ENCODE results near the gene F8. TPM values are rescaled to one million over a fixed set of nuclear protein-coding genes. Genes with fewer than 3 reads are reported as not detected.

Gene F8
- total RNA-seq, 2 donors from 2014 or later = 5.5 to 6.0 TPM

DNA sequence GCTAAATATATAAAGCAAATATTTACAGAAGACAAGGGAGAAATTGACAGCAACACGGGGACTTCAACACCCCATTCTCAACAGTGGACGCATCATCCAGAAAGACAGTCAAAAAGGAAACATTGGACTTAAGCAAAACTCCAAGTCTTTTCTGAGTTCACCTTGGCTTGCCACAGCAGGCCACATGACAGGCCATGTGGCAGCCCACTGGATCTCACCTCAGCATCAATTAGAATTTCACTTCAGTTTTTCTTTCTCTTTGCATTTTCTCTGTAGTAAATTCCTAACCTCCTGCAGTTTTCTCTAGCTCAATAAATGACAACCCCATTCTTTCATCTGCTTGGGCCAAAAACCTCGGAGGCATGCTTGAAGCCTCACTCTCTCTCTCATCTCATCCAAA, 200.5 kb downstream of the F8 start:
- TF ChIP-seq, protein P1, sequence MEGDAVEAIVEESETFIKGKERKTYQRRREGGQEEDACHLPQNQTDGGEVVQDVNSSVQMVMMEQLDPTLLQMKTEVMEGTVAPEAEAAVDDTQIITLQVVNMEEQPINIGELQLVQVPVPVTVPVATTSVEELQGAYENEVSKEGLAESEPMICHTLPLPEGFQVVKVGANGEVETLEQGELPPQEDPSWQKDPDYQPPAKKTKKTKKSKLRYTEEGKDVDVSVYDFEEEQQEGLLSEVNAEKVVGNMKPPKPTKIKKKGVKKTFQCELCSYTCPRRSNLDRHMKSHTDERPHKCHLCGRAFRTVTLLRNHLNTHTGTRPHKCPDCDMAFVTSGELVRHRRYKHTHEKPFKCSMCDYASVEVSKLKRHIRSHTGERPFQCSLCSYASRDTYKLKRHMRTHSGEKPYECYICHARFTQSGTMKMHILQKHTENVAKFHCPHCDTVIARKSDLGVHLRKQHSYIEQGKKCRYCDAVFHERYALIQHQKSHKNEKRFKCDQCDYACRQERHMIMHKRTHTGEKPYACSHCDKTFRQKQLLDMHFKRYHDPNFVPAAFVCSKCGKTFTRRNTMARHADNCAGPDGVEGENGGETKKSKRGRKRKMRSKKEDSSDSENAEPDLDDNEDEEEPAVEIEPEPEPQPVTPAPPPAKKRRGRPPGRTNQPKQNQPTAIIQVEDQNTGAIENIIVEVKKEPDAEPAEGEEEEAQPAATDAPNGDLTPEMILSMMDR (conservative IDR thresholded peaks at IDR 0.05) = no peak
- peaks cover 6% of the 10 kb centered on the region for H3K4me1 Mint-ChIP-seq
- no peak overlapping the region for H3K27ac Mint-ChIP-seq
- Histone ChIP-seq H3K27ac (ENCODE audit: low read depth, low read length) (no peak overlapping the region), H3K4me1 (ENCODE audit: control insufficient read depth, insufficient read depth, low read length) (no peaks in the 10 kb centered on the region), H3K4me3 (ENCODE audit: low read length) (no peak overlapping the region), H3K27me3 (ENCODE audit: control insufficient read depth, insufficient read depth, low read length, poor library complexity, severe bottlenecking) (no peaks in the 10 kb centered on the region), H3K9me3 (ENCODE audit: control insufficient read depth, low read length) (no peaks in the 10 kb centered on the region), H3K36me3 (ENCODE audit: control insufficient read depth, insufficient read depth, low read length) (no peaks in the 10 kb centered on the region), H3K9ac (ENCODE audit: extremely low read depth, low read length, poor library complexity, severe bottlenecking) (no peak overlapping the region)
- H3K9me3 Mint-ChIP-seq = peaks cover 51% of the 10 kb centered on the region
- no peak for DNase-seq
- peaks cover 1% of the 10 kb centered on the region for H3K36me3 Mint-ChIP-seq (ENCODE audit: low read depth)
- WGBS, 2 experiments (ENCODE audit: insufficient coverage in 1 of 2, insufficient read length in 1 of 2) = 66% methylated on average over 3 of the region's 3 CpGs; no CpG with 5 or more reads in 1 of the 2 experiments
- H3K4me3 Mint-ChIP-seq = no peak overlapping the region
- H3K27me3 Mint-ChIP-seq (ENCODE audit: insufficient read depth) = no peaks in the 10 kb centered on the region

DNA sequence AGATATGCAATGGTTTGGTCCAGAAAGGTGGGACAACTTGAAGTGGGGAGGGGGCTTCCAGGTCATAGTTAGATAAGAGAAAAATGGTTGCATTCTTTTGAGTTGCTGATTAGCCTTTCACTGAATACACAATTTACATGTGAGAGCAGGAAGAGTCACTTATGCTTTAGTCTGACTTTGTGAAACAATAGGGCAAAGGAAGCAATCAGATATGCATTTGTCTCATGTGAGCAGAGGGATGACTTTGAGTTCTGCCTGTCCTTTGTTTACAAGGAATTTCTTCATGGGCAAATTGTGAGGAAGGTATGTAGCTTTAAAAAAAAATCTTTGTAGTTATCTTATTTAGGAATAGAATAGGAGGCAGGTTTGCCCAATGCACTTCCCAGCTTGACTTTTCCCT, 201.0 kb downstream of the F8 start:
- Mint-ChIP-seq H3K27ac (peak overlapping the region; percentile 74), H3K4me1 (peaks cover 6% of the 10 kb centered on the region), H3K4me3 (no peak overlapping the region), H3K36me3 (ENCODE audit: low read depth) (peaks cover 2% of the 10 kb centered on the region), H3K9me3 (peaks cover 53% of the 10 kb centered on the region), H3K27me3 (ENCODE audit: insufficient read depth) (no peaks in the 10 kb centered on the region)
- no peak overlapping the region for H3K4me3 ChIP-seq (ENCODE audit: low read length)
- H3K9me3 ChIP-seq (ENCODE audit: control insufficient read depth, low read length) = no peaks in the 10 kb centered on the region
- no peak overlapping the region for H3K27ac ChIP-seq (ENCODE audit: low read depth, low read length)
- no peaks in the 10 kb centered on the region for H3K27me3 ChIP-seq (ENCODE audit: control insufficient read depth, insufficient read depth, low read length, poor library complexity, severe bottlenecking)
- H3K36me3 ChIP-seq (ENCODE audit: control insufficient read depth, insufficient read depth, low read length) = no peaks in the 10 kb centered on the region
- H3K9ac ChIP-seq (ENCODE audit: extremely low read depth, low read length, poor library complexity, severe bottlenecking) = no peak overlapping the region
- TF ChIP-seq, protein P1 (conservative IDR thresholded peaks at IDR 0.05) = no peak
- no peaks in the 10 kb centered on the region for H3K4me1 ChIP-seq (ENCODE audit: control insufficient read depth, insufficient read depth, low read length)
- no peak for DNase-seq

- Mint-ChIP-seq H3K4me3 (no peak overlapping the region), H3K4me1 (peaks cover 6% of the 10 kb centered on the region), H3K27me3 (ENCODE audit: insufficient read depth) (no peaks in the 10 kb centered on the region), H3K9me3 (peaks cover 57% of the 10 kb centered on the region), H3K27ac (no peak overlapping the region), H3K36me3 (ENCODE audit: low read depth) (peaks cover 2% of the 10 kb centered on the region)
- Histone ChIP-seq H3K9me3 (ENCODE audit: control insufficient read depth, low read length) (no peaks in the 10 kb centered on the region), H3K27me3 (ENCODE audit: control insufficient read depth, insufficient read depth, low read length, poor library complexity, severe bottlenecking) (no peaks in the 10 kb centered on the region), H3K4me1 (ENCODE audit: control insufficient read depth, insufficient read depth, low read length) (no peaks in the 10 kb centered on the region), H3K4me3 (ENCODE audit: low read length) (no peak overlapping the region), H3K36me3 (ENCODE audit: control insufficient read depth, insufficient read depth, low read length) (no peaks in the 10 kb centered on the region), H3K9ac (ENCODE audit: extremely low read depth, low read length, poor library complexity, severe bottlenecking) (no peak overlapping the region), H3K27ac (ENCODE audit: low read depth, low read length) (no peak overlapping the region)
- TF ChIP-seq, protein P1 (conservative IDR thresholded peaks at IDR 0.05) = no peak
- DNase-seq = no peak
- 72% methylated on average over 7 of the region's 7 CpGs; no CpG with 5 or more reads in 1 of the 2 experiments for WGBS, 2 experiments (ENCODE audit: insufficient coverage in 1 of 2, insufficient read length in 1 of 2)
Observed at GRCh38 chrX:154819771-154820341, 202.7 kb downstream of the F8 start.
